GM15510 (cell line): Measurements from ENCODE around the gene RGMA.

Experiments
- POLR2A ChIP-seq: IDR thresholded peaks from 3 replicates; pipeline ENCODE4 v1.6.1; 2011; ENCODE audit warnings: borderline replicate concordance; ENCODE audit not compliant: insufficient read length; ENCODE audit errors: extremely low read depth

Gene RGMA

GRCh38 chr15:93049914-93050578 is 39.0 kb downstream of the RGMA start:
- TF ChIP-seq POLR2A = no peak

- no peak for TF ChIP-seq POLR2A
Measured at GRCh38 chr15:93049233-93049632, 39.8 kb downstream of the RGMA start.

GRCh38 chr15:93048759-93049161 is 40.3 kb downstream of the RGMA start:
- TF ChIP-seq POLR2A = no peak

- TF ChIP-seq POLR2A = no peak
Measured at GRCh38 chr15:93048426-93048721, 40.6 kb downstream of the RGMA start.

DNA sequence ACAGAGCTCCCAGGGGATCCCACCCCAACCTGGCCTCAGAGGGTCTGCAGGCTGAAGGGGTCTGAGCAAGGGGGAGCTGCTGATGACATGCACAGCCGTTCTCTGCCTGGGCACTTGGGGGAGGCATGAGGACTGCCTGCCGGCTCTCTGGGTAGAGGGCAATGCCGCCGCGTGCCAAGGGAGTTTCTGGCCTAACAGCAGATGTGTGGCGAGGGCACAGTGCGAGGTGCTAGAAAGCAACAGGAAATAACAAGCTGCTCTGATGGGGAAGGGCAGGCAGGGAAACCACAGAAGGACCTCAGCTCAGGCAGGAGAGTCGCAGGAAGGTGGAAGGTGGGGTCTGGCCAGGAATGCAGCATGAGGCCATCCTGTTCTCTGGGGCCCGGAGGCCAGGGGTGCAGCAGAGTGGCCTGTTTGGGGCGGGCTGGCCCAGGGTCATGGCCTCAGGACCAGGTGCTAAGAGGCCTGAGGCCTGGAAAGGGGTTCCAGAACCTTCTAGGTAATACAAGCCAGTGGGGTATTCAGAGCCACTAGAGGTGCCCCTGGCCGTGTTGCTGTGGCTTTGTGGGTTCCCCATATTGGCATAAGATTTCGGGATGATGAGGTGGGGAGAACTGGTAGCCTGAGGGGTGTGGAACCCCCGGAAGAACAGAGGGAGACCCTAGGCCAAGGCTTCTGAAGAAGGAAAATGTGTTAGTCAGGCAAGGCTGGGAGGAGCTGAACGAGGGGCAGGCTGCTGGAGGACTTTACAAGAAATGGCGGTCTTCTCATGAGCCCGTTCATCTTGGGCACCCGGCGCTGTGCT is 41.2 kb downstream of the RGMA start:
- TF ChIP-seq POLR2A = no peak

GRCh38 chr15:93046721-93047120 is 42.3 kb downstream of the RGMA start:
- no peak for TF ChIP-seq POLR2A

DNA sequence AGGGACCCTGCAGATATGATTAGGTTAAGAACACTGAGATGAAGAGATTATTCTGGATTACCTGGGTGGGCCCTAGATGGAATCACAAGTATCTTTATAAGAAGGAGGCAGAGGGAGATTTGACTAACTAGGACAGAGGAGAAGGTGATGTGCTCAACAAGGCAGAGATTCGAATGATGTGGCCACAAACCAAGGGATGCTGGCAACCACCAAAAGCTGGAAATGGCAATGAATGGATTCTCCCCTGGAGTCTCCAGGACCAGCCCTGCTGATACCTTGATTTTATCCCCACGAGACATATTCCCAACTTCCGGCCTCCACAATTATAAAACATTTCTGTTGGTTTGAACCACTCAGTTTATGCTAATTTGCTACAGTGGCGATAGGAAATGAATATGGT is 42.9 kb downstream of the RGMA start:
- no peak for TF ChIP-seq POLR2A

GRCh38 chr15:93045191-93045785 is 43.7 kb downstream of the RGMA start:
- no peak for TF ChIP-seq POLR2A

DNA sequence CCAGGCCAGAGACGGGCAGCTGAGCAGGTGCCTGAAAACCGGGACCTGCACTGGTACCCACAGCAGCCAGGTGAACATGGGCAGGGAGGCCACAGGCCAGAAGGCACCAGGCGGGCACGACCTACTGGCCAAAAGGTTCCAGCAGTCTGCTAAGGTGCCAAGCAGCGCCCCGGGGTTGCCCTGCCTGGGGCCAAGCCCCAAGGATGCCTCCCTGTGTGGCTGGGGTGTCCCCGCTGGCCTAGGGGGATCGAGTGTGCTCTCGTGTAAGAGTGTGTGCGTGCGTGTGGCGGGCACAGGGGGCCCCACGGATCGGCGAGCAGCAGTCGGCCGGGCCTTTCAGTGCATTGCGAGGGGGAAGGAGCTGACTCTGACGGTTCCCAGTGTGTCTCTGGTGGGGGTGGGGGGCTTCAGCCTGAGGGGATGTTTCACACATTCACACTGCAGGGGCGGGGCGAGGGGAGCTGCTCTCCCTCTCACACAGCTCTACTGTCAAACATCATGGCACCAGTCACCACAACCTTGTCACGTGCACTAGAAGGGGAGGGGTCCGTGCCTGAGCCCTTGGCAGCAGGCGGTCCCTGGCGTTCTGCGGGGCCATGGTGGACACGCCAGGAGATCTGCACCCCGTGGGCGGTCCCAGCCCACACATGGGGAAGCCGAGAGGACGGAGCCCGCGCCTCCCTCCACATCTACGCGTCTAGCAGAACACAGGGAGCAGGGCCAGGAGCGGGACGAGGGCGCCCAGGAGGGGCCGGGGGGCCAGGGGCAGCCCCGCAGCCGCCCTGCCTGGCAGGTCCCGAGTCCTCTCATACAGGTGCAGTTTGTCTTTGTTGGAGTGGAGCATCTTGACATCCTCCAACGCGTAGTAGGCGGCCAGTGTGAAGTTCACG is 44.5 kb downstream of the RGMA start:
- no peak for TF ChIP-seq POLR2A

- TF ChIP-seq POLR2A = no peak
Measured at GRCh38 chr15:93043621-93044300, 45.2 kb downstream of the RGMA start.

DNA sequence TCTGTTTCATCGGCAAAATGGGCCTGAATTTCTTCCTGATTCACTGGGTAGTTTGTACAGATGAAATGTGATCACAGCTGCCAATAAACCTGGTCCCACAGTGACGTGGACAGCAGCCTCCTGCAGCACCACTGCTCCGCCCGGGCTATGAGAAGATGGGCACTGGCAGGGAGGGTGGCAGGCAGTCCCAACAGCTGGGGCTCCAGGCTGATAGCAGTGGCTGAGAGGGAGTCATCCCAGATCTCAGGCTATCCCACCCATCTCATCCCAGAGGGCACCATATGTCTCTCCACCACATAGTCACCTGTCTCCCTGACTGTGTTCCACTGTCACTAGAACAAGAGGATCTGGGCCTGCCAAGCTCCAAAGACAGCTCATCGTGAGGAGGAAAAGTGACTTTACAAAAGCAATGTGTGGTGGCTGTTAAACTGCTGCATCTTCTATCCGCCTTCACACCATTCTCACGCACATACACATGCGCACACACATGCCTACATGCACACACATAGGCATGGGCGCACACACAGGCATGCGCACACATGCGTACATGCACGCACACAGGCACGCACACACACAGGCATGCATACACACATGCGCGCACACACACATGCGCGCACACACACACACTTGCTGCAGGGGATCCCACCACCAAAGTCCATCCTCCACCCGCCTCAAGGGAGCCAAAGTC is 46.2 kb downstream of the RGMA start:
- no peak for TF ChIP-seq POLR2A

DNA sequence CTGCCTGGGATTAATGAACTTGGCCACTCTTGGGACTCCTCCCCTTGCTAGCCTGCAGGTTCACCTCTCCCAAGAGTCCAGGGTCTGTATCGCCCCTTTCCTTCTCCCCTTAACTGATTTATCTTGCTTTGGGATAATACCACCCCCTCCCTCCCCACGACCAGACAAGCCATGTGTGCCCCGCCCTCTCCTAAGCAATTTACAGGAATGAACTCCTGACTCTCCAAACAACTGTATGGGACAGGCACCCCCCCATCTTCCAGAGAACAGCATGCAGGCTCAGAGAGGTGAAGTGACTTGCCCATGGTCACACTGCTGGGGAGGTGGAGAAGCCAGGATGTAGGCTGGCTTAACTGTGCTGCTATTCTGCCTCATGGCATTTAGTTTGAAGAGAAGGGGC is 46.8 kb downstream of the RGMA start:
- TF ChIP-seq POLR2A = no peak

- no peak for TF ChIP-seq POLR2A
Measured at GRCh38 chr15:93041159-93041547, 47.9 kb downstream of the RGMA start.

DNA sequence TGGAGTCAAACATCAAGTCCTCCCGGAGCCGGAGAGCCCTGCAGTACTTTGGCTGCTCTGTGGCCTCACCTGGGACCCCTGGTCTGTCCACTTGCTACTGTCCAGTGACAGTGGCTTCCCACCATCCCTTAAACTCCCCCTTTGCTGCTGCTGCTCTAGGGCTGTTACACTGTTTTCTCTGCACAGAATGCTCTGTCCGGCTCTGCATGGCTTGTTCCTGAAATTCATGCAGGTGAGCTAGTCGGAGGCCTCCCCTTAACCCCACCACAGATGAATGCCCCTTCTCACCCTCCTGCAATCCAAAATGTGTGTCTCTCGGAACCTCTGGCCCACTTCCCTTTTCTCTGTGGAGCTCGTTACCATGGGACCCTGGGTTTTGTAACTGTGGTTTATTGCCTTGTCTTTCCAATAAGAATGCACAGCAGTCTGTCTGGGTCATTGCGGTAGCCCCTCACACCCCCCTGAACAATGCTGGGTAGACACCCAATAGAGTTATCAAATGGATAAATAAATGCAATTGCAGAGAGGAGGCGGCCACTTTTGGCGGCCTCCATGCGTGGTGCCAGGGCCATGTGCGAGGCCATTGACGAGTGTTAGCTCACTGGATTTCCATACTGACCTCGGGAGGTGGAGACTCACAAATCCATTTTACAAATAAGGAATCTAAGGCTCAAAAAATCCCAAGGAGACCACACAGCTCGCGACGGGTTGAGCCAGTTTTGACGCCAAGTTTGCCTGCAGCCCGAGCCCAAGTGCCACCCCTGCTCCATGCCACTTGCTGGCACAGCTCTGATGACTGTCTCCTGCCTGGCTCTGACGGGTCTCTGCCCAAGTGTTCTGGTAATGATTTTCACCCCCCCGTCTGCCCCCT is 48.5 kb downstream of the RGMA start:
- TF ChIP-seq POLR2A = no peak
